A673 (cell line): Measurements from ENCODE around the gene CYP3A7. TPM values are rescaled to one million over a fixed set of nuclear protein-coding genes. Genes with fewer than 3 reads are reported as not detected.
"Not testable (repeated sequence)": the region's sequence is repeated elsewhere in the genome, so short reads cannot be mapped to it uniquely, and the experiment has no call there.

ENCODE experiments used
- BruUV-seq: library from RNA; stranded (reverse); fragments of 400-500 nt; replicated peaks from 2 replicates; lab custom pipeline; 2021; lab: Mats Ljungman, UMichigan
- CTCF ChIA-PET: fragments of 300-600 bp; sonication (Branson Sonifier 250); formaldehyde crosslinking; loops from one replicate; lab custom pipeline; 2022; ENCODE audit warnings: antibody characterized with exemption; lab: Charles Lee
- POLR2A ChIA-PET: fragments of 300-600 bp; sonication (Branson Sonifier 250); formaldehyde crosslinking; loops from one replicate; lab custom pipeline; 2022; ENCODE audit warnings: antibody characterized with exemption; ENCODE audit not compliant: low non-redundant PET; lab: Charles Lee
- DNase-seq: peaks from one replicate; pipeline ENCODE4 v3.0.0-alpha.2; 2015; ENCODE audit warnings: low spot score
- H3K27ac ChIP-seq: fragments of 200-600 bp; sonication (generic); 2 replicates; pipeline ENCODE4 v1.5.1; 2016; ENCODE audit warnings: mixed run types, low read depth, mild to moderate bottlenecking, mixed read lengths, antibody characterized with exemption, low read length; ENCODE audit not compliant: poor library complexity, severe bottlenecking
- H3K27me3 ChIP-seq: fragments of 200-600 bp; sonication (generic); replicated peaks from 2 replicates; pipeline ENCODE4 v1.6.1; 2017; ENCODE audit warnings: mixed run types, low read depth, mild to moderate bottlenecking, mixed read lengths, antibody characterized with exemption, low read length; ENCODE audit not compliant: insufficient read depth, poor library complexity
- H3K36me3 ChIP-seq: fragments of 200-600 bp; sonication (generic); 2 replicates; pipeline ENCODE4 v1.6.1; 2016; ENCODE audit warnings: mixed run types, mild to moderate bottlenecking, mixed read lengths, antibody characterized with exemption, low read length; ENCODE audit not compliant: insufficient read depth, poor library complexity, severe bottlenecking
- H3K4me1 ChIP-seq: fragments of 200-600 bp; sonication (generic); 2 replicates; pipeline ENCODE4 v1.6.1; 2017; ENCODE audit warnings: mixed run types, mild to moderate bottlenecking, mixed read lengths, antibody characterized with exemption, low read length; ENCODE audit not compliant: insufficient read depth, poor library complexity, severe bottlenecking
- H3K4me3 ChIP-seq: fragments of 200-600 bp; sonication (generic); 2 replicates; pipeline ENCODE4 v1.5.1; 2016; ENCODE audit warnings: low read depth, mixed run types, mild to moderate bottlenecking, mixed read lengths, low read length; ENCODE audit not compliant: poor library complexity, severe bottlenecking
- H3K9me3 ChIP-seq: fragments of 200-600 bp; sonication (generic); 2 replicates; pipeline ENCODE4 v1.6.1; 2016; ENCODE audit warnings: mixed run types, low read depth, mild to moderate bottlenecking, mixed read lengths, antibody characterized with exemption, low read length; ENCODE audit not compliant: poor library complexity, severe bottlenecking
- CTCF ChIP-seq: fragments of 300-800, 200-600 bp; sonication (generic); conservative IDR thresholded peaks from 2 replicates; pipeline ENCODE4 v1.5.1; 2017; ENCODE audit warnings: low read depth, mild to moderate bottlenecking, antibody characterized with exemption, low read length, moderate library complexity, mixed read lengths
- EZH2 ChIP-seq: fragments of 200-600 bp; sonication (generic); IDR thresholded peaks from 2 replicates; pipeline ENCODE4 v1.6.1; 2017; ENCODE audit warnings: borderline replicate concordance, low read depth, mild to moderate bottlenecking, mixed read lengths, antibody characterized with exemption, low read length; ENCODE audit not compliant: poor library complexity, severe bottlenecking
- intact Hi-C: fragments of 100-400 bp; cut with micrococcal nuclease; formaldehyde crosslinking; loops from one replicate; pipeline ENCODE4 v1.10.0; 2022; ENCODE audit not compliant: unreplicated experiment
- total RNA-seq: library from RNA; stranded (reverse); gene quantifications from 2 replicates; pipeline ENCODE4 v1.2.3, GENCODE V29; 2021

Gene CYP3A7
- total RNA-seq, 1 experiment from 2014 or later, result not detected

- Histone ChIP-seq H3K9me3 (no peaks in the 10 kb centered on the region), H3K4me1 (no peaks in the 10 kb centered on the region), H3K27me3 (no peaks in the 10 kb centered on the region), H3K27ac (no peak overlapping the region), H3K36me3 (no peaks in the 10 kb centered on the region), H3K4me3 (no peak overlapping the region)
- CTCF ChIA-PET, result no interaction called here
- intact Hi-C loops, result no loop called here
- TF ChIP-seq CTCF (no peak), EZH2 (no peak)
- POLR2A ChIA-PET, result no interaction called here
- DNase-seq, result no peak
- BruUV-seq, result no TSS peak
Measured at GRCh38 chr7:99729486-99730237, 5.3 kb downstream of the CYP3A7 start.

GRCh38 chr7:99728615-99729014 is 6.4 kb downstream of the CYP3A7 start:
- POLR2A ChIA-PET, result no interaction called here
- intact Hi-C loops, result no loop called here
- no peak overlapping the region for H3K4me3 ChIP-seq
- no peak overlapping the region for H3K27ac ChIP-seq
- DNase-seq, result no peak
- no peaks in the 10 kb centered on the region for H3K36me3 ChIP-seq
- H3K27me3 ChIP-seq, result no peaks in the 10 kb centered on the region
- TF ChIP-seq EZH2 (no peak), CTCF (no peak)
- CTCF ChIA-PET, result no interaction called here
- H3K4me1 ChIP-seq, result no peaks in the 10 kb centered on the region
- no TSS peak for BruUV-seq
- H3K9me3 ChIP-seq, result no peaks in the 10 kb centered on the region

- H3K9me3 ChIP-seq, DNase-seq, CTCF ChIA-PET, POLR2A ChIA-PET, H3K4me1 ChIP-seq, H3K4me3 ChIP-seq, H3K27ac ChIP-seq, BruUV-seq, intact Hi-C loops, H3K36me3 ChIP-seq, H3K27me3 ChIP-seq: not testable (repeated sequence)
Measured at GRCh38 chr7:99723201-99723600, 11.8 kb downstream of the CYP3A7 start.
